ENCODE data around the gene PSMB2.

PSMB2 gene

DNA sequence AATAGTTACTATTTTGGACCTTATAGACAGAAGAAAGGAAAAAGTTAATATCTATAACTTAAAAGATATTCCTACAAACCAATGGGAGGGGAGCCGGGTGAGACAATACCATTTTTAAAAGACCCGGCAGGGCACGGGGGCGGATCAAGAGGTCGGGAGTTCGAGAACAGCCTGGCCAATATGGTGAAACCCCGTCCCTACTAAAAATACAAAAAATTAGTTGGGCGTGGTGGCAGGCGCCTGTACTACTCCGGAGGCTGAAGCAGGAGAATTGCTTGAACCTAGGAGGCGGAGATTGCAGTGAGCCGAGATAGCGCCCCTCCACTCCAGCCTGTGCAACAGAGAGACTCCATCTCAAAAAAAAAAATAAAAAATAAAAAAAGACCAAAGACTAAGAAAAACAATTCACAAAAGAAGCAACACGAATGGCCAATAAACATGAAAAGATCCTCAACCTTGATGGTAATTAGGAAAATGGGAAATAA lies 1.2 kb upstream of the PSMB2 start:
- no peak for DNase-seq (ENCODE audit: low read depth)

DNA sequence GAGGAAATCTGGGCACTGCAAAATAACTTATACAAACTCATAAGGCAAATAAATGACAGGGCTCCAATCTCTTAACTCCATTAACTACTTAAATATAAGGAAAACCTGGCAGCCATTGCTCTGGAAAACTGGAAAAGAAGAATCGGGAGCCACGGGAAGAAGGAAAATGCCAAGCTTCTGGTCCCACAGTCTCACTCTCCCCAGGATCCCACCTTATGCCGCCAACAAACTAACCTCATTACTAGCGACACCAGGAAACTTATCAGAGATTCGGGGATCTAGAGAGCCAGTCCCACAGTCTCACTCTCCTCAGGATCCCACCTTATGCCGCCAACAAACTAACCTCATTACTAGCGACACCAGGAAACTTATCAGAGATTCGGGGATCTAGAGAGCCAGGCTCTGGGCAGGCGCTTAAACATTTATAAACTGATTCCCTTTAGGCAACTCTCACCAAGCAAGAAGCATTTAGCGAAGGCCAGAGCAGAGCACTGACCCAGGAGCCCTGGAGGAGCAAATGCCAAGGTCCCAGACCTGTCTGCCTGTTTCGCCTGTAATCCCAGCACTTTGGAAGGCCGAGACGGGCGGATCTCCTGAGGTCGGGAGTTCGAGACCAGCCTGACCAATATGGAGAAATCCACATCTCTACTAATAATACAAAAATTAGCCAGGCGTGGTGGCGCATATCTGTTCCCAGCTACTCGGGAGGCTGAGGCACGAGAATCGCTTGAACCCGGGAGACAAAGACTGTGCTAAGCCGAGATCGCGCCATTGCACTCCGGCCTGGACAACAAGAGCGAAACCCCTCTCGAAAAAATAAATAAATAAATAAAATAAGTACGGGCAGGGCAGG lies 720 bp downstream of the PSMB2 start:
- no peak for DNase-seq (ENCODE audit: low read depth)

DNA sequence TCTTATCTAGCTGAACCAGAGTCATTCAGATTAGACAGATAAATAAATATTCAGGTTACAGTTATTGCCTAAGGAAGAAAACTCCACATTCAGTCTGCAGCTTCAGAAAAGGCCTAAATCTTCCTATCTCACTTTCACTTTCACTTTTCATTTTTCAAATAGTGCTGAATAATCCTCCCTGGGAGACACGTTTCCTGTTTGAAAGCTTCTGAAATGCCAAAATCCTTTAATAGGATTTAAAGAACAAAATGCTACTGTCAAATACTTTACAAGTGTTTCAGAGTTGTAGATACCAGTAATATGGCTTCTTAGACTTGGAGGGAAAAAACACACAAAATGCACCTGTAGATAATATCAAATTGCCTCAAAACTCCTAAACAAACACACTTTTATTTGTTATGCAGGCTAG lies 3.9 kb downstream of the PSMB2 start:
- DNase-seq (ENCODE audit: low read depth) = peak; percentile 83

DNA sequence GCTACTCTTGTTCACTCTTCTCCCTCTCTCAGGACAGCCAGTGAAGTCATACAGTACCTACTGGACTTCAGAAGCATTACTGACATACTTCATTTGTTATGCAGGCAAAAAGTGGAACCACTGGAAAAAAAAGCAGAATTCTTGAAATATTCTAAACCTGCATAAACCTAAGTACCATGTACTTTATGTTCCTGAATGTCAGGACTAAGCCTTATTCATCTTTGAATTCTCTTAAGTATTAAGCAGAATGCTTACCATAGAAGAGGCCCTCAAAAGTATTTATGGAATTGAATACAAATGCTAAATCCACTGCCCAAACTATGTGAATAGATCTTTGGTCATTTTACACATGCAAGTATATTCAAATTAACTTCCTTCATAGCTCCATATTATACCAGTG lies 7.8 kb downstream of the PSMB2 start:
- peak; percentile 70 for DNase-seq (ENCODE audit: low read depth)

DNA sequence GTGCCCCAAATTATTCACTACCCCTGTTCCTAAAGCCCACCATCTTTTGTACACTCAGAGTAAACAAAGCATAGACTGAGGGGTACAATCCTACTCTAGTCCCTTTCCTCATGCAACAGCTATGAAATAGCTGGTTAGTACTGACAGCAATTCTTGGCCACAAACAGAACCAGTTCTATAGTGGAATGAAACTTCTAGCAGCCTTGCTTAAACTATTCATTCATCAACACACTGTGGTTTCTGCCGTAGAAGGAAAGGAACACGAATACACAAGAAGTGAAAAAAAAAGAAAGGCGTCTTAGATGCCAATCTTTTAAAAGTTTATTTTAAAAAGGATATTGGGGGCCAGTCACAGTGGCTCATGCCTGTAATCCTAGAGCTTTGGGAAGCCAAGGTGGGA lies 9.9 kb downstream of the PSMB2 start:
- peak; percentile 50 for DNase-seq (ENCODE audit: low read depth)

DNA sequence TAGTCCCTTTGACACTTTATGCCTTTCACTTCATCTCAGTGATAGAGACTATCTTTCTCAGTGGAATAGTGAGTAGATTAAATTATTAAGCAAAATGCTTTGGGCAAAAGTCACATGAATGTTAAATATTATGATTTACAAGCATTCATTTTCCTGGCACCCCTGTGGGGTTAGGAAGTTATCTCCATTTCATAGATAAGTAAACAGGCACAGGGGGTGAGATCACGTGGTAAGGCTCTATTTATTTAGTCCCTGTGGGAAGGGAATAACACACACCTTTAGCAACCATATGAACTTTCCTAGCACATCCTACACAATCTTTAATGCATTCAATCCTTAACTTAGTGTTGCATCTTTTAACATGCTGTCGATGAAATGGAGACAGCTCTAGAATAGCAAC lies 12.3 kb downstream of the PSMB2 start:
- no peak for DNase-seq (ENCODE audit: low read depth)

DNA sequence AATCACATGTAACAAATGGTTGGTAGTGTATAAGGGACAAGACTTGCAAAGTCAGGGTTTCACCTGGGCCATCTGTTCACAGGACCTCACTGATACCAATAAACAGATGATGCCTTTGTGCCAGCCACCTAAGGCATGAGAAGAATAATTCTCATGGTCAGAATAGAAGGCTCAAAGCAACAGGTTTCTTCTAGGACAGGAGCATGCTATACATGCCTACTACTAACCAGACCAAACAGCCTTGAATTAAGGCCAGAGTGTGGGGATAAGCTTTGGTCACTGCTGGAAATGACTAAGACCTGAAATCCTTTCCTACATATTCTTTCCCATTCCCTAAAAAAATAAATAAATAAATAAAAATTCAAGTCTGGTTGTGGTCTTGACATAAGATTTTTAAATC lies 17.5 kb downstream of the PSMB2 start:
- DNase-seq (ENCODE audit: low read depth) = peak; percentile 14

DNA sequence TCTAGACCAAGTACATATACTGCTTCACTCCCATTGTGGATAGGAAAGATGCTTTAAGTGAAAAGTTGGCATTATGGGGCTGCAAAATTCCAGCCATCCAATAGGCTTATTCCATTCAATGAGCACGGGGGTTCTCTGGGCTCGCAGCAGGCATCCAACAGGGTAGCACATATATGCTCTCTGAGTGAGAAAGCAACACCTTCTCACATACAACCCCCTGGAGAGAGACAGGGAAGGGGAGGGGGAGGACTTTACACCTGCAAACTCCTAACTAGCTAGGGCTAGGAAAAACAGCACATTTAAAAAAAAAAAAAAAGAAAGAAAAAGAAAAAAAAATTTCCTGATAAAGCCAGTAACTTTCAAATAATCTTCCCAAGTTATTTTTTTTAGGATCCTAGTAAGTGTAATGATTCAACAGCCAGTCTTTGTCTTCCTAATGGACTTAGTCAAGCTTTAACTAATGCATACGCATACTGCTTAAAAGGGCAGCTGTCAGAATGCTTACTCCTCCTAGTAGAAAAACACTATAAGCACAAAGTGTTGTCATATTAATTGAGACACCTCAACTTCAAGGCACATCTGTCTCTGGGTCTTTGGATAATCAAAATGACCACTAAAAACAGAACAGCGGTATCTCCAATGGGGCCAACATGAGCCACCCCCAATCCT lies 18.7 kb downstream of the PSMB2 start:
- DNase-seq (ENCODE audit: low read depth) = no peak

DNA sequence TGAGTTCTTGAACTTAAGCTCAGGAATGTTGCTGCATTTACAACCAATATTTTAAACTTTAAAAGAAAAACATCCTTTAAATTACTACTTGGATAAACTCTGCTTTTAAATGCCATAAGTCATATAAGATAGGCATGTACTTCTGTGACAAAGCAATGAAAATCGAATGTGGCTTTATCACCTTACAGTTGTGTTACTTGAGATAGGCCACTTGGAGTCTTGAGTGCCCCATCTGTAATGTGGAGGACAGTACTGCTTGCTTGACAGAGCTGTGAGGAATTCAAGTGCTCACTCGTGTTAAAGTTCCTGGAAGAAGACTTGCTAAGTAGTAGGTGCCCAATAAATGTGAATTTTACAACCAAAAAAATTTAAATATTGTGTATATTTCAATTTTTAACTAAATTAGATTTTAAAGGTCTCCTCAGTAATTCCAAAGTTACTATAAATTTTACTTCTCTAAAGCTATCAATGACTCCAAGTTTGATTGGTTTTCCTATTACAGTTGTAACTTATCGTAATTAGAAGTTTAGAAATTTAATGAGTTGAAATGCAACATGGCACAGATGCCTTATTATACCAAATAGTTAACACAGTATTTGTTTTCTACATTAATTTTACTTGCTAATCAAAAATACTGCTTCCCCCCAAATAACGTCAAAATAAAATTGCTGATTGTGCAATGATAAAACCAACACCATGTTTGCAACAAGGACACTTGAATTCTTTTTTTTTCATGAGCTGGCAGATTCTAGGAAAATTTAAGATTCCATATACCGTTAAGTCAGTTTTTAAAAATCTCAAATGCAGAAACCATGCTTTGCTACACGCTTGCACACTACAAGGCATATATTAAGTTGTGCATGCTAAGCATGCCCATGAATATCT lies 21.8 kb downstream of the PSMB2 start:
- no peak for DNase-seq (ENCODE audit: low read depth)

DNA sequence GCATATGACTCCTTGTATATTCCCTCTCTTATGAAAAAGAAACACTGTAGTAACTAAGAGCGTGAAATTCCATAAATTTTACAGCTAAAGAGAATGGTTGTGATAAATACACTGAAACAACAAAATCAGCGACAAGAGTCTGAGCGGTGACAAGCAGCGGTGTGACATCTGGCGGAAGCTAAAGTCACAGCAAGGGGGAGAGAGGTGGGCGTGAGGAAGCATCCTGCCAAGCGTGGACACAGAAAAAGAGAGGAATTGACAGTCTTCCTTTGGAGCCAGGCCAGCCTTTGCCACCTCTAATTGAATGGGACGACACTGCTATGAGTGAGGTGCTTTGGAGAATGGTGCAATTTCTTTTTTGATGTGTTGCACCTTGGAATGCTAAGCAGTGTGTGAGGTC lies 25.9 kb downstream of the PSMB2 start:
- DNase-seq (ENCODE audit: low read depth) = no peak

DNA sequence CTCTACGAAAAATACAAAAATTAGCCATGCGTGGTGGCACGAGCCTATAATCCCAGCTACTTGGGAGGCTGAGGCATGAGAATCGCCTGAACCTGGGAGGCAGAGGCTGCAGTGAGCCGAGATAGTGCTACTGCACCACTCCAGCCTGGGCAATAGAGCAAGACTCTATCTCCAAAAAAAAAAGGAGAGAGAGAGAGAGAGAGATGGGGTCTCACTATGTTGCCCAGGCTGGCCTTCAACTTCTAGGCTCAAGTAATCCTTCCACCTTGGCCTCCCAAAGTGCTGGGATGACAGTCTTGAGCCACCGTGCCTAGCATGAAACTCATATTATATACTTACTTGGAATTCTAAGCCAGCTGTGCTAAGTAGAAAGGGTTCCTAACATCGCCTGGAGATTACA lies 29.7 kb downstream of the PSMB2 start:
- DNase-seq (ENCODE audit: low read depth) = no peak

DNA sequence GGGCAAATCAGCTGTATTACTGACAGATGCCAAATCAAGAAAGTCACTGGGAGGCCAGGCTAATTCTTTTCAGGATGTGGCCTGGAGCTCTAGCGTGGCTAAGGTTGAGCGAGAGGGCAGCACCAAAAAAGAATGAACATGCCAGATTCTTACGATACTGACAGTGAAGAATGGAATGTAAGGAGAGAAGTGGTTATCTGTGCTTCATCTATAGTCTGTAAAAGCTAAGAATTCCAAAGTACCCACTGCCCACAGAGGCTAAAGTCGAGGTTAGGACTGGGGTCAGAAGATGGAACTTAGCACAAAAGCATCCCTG lies 35.5 kb downstream of the PSMB2 start:
- DNase-seq (ENCODE audit: low read depth) = peak; percentile 71

DNA sequence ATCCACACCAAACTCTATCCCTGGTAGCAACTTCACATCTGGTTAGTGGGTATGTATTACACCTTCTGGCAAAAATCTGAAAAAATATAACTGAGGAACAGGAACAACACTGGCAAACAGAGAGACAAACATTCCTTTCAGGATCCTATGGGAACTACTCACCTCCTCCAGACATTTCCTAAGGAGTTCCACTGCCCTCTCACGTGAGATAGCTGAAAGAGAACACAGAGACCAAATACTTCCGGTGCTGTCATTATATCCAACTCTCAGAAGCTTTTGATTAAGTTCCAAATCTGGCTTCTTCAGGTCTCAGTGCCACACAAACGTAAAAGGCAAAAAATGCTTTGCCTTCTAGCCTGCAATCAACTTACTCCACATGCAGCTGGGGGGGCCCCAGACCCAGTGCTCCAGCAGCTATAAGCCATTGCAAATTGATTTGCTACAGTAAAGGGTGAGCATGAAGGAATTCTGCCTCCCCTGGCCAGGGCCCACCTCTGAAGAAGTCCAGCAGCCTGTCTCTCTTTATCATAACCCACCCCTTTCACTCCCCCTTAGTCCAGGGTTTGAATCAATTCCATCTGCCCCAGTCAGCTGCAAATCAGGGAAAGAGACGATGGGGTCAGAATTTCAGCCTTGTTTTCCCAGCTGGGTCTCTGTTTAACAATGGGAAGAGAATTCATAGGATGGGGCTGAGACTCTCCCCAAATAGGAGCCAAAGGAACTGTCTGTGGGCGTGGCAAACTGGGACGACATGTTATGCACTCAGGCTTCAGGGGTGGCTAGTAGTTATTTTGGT lies 36.1 kb downstream of the PSMB2 start:
- peak; percentile 8 for DNase-seq (ENCODE audit: low read depth)

DNA sequence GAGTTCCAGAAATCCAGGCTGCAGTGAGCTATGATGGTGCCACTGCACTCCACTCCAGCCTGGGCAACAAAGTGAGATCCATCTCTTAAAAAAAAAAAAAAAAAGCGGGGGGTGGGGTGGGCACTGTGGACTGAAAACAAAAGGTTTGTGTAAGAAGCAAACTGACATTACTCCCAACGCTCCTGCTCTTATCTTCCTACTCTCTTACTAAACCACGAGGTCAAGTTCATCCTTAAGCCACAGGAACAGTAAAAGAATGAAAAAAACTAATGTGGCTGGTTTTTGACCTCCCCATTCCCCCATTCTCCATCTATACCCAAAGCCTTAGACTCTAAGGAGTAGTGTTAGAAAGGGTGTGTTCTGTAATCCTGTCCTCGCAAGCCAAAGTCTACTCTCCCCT lies 37.4 kb downstream of the PSMB2 start:
- peak; percentile 41 for DNase-seq (ENCODE audit: low read depth)

DNA sequence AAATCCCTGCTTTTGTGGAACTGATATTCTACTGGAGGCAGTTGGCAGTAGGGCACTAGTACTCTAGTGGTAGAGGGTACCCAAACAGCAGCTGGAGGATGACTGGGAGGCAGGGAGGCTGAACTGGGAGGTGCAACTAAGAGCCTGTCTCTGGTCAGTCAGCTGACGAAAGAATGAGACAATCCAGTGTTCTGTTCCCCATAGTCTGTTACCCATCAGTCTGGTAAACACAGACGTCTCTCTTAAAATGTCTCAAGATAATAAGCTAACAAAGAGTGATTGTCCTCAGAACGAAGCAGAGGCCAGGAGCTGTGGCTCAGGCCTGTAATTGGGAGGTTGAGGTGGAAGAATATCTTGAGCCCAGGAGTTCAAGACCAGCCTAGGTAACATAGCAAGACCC lies 37.9 kb downstream of the PSMB2 start:
- peak; percentile 21 for DNase-seq (ENCODE audit: low read depth)

DNA sequence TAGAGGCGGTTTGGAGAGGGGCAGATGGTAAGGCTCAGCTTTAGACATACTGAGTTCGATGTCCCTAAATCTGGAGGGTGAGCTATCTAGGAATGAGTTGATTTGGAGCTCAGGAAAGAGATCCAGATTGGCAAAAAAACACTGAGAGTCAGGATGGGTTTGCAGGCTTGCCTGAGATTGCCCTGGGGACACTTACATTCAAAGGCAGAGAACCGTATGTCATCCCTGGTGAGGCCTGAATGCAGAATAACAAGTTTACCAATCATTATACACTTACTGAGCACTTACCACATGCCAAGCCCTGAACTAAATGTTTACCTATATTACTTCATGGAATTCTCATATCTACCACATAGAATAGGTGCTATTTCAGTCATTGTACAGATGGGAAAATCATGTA lies 40.7 kb downstream of the PSMB2 start:
- DNase-seq (ENCODE audit: low read depth) = no peak

DNA sequence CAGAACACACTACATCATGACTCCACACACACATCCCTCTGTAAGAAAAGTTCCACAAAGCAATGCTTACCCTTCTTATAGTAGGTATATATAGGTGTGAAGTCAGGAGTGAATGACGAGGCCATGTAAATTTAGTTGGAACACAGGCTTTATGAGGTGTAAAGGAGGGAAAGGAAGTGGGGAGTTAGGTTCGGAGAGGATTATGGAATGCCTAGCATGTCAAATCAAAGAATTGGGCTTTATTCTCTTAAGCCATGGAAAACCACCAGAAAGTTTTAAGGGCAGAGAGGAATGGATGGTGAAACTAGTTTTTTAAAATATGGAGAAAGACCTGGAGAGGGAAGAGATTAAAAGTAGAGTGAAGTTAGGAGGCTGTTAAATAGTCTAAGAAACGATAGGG lies 41.9 kb downstream of the PSMB2 start:
- DNase-seq (ENCODE audit: low read depth) = no peak

DNA sequence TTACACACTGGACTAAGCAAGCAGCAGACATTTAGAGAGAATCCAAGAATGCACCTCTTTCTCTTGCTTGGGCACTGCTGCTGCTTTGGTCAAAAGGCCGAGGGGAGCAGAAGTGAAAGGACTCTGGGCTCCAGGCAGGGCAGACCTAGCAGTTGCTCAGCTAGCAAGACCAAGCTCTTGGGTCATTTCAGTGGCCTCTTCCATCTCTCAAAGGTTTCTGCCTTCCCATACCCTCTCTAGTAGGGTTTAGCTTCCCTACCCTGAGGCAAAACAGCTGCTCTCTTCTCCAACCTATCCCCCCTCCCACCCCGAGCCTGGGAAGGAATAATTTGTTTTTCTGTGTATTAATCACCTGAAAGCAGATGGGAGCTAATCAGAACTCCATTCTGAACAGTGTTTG lies 42.4 kb downstream of the PSMB2 start:
- DNase-seq (ENCODE audit: low read depth) = no peak

DNA sequence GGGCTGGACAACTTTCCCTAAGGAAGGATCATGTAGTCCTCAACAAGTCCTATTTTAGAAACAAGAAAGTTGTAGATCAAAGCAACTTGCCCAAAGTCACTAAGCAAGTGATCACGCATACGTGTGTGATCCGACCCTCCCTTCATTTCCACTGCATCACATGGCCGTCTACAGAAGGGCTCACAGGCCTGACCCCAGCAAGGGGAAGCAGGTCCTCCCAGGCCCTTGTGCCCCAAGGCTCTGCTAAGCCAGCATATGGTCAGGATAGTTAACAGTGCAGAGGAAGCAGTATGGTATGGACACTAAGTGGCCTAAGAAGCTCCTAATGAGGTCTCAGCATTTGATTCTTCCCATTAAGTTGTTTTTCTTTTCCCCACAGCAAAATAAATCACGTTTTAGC lies 43.5 kb downstream of the PSMB2 start:
- DNase-seq (ENCODE audit: low read depth) = no peak

DNA sequence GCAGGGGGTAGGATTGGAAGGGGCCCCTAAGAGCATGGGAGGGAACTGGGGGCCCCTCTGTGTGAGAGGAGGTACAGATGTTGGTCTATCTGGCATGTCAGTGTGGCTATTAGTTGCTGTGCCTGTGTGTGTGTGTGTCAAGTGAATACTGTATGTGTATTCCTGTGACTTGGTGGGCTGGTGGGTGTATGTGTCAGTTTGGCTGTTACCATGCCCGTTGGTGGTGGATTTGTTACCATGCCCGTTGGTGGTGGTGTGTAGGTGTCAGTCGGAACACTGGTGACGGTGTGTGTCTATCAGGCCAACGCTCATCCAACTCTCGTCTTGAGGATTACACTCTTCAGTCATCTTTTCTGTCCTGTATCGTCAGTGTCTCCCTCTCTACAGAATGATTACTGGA lies 45.6 kb downstream of the PSMB2 start:
- DNase-seq (ENCODE audit: low read depth) = no peak

DNA sequence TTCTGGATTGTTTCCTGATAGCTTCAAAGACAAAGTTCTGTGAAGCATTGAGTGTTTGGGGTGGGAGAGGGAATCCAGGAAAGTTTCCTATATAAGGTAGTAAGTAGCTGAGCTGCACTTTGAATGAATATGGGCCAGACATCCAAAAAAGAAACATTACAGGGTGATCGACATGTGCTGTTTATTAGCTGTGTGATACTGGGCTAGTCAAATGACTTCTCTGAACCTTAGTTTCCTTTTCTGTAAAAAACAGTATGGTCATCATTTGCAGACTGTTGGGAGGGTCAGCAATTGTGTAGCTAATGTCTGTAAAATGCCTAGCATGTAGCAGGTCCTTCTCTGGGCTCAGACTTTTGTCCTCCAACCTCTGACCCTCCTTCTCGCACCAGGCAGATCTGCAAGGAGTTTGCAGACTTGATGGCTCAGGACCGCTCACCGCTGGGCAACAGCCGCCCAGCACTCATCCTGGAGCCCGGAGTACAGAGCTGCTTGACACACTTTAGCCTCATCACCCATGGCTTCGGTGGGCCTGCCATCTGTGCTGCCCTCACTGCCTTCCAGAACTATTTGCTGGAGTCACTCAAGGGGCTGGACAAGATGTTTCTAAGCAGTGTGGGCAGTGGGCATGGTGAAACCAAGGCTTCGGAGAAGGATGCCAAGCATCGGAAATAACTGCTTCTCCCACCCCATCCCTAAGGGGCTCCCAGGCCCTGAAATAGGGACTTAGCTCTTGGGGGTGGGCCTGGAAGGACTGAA lies 47.1 kb downstream of the PSMB2 start:
- DNase-seq (ENCODE audit: low read depth) = no peak

Data from iris pigment epithelial cell (primary cell).